Activated CD8-positive, alpha-beta memory T cell treated with anti-CD3 and anti-CD28 coated beads, Interleukin-2, amount 50 U/mL, for 48 hours (primary cell): ENCODE results near the gene CADM1.

Source experiments
- DNase-seq: peaks from one replicate; pipeline ENCODE4 v3.0.0-alpha.2; 2020

Gene CADM1

DNA sequence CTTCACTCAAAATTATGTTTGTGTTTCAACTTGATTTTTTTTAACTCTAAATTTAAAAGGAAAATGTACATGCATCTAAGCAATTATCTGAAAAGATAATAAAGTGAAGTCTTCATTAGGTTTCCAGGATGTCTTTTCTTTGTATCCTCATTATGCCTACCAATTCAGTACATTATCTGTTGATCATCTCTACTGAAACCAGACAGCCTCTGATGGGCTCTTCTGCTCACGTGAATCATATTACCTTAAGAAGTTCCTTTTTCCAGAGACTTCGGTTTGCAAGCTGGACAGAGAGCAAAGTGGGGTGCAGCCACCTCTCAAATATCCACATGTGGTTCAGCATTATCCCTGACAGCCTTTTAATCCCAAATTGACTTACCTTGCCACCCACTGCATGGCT lies 158.4 kb downstream of the CADM1 start:
- DNase-seq: no peak

GRCh38 chr11:115345361-115345760 lies 158.9 kb downstream of the CADM1 start:
- DNase-seq: no peak

GRCh38 chr11:115344846-115345245 lies 159.4 kb downstream of the CADM1 start:
- DNase-seq: no peak

DNA sequence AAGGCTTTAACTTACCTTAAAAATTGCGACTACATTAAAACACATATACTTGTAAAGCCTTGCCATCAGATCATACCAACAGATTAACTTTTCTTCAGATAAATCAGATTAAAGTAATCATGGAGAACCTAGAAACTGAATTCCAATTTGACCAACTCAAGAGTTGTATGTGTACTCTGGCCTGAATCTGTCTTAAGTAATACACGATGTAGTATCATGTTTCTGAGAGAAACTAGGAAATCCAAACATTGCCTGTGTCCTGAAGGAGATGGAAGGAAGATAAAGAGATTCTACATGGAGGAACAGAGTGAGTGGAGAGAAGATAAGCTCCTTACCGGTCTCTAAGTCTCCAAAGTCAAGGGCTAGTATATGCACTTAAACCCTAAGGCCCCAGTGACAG lies 162.1 kb downstream of the CADM1 start:
- DNase-seq: no peak

GRCh38 chr11:115340874-115341273 lies 163.3 kb downstream of the CADM1 start:
- DNase-seq: no peak

DNA sequence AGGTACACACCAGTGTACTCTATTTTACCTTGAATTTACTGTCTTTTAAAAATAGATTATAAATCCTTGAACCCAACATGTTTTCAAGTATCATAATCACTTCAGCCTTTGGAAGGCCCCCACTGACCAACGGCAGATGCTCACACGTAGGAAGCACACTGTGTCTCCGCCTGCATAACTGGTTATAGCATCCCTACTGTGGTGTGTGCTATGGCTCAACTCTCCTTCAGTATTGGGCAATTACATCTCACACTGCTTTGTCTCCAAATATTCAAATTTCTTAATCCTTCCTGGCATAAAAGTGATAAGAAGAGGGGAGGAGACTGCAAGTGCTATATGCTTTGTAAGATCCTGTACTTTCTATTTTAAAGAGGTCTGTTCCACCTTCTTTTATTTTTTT lies 165.7 kb downstream of the CADM1 start:
- no peak for DNase-seq

GRCh38 chr11:115334932-115335788 lies 169.1 kb downstream of the CADM1 start:
- no peak for DNase-seq

DNA sequence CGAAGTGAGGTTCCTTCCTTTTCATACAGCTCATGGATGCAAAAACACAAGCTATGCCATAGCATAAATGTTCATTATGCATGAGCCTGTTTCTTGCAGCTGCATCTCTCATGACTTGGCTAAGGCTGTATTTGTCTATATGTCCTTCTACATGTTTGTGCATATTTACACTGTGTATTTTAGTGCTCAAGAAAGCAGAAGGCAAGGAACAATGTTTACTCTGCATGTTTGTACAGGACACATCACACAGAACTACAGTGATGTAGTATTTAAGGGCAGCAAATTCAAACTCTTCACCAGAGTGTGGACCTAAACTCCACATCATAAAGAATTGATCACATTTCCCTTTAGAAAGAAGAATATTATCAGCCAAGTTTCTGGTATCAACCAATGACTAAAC lies 170.3 kb downstream of the CADM1 start:
- no peak for DNase-seq

DNA sequence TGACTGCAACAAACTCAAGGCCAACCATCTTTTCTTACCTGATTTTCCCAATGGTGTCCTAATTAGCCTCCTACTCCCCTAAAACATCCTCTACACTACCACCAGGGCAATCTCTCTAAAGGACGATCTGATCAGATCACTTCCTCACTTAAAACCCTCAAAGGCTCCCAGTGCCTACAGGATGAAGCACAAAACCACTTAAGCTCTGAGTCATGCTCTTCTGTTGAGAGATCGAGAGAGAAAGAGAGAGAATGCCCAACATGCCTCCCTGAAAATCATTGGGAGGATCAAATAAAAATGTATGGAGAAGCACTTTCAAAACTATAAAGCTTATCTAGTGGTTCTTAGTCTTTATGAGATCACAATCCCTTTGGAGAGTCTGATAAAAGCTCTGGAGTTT lies 171.1 kb downstream of the CADM1 start:
- DNase-seq: no peak

DNA sequence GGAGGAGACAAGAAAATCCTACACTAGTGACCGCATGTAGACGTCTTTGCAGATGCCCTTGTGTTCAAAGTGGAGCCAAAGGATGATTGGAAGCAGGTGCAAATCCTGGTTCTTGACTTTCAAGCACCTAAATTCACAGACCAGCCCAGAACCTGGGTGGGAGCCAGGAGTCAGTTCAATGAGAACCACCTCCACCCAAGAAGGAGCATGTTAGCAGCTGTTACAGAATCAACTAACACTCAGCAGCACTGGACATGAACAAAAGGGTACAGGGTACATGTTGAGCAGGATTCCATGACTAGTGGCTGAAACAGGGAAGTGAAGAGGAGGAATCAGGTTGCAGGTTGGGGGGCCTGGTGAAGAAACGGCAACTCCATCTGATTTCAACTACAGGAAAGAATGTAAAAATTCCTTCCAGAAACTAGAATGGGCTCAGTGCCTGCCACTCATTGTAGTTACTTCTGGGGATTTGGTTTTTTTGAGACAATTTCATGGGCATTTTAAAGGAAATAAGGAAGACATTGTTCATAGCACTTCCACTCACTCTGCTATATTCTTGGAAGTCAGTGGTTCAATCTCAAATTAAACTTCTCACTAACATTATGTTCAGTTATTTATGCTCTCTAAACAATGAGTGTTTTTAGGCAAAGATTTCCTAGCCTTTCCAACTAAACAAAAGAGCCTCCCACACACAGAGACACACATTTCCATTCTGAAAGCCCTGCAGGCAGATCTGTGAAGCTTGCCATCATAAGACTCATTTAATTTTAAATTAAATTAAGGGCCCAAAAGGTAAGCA lies 173.3 kb downstream of the CADM1 start:
- DNase-seq: no peak

- DNase-seq: no peak
These were observed 177.7 kb downstream of the CADM1 start for GRCh38 chr11:115326526-115326925.

GRCh38 chr11:115325523-115325922 lies 178.7 kb downstream of the CADM1 start:
- no peak for DNase-seq

DNA sequence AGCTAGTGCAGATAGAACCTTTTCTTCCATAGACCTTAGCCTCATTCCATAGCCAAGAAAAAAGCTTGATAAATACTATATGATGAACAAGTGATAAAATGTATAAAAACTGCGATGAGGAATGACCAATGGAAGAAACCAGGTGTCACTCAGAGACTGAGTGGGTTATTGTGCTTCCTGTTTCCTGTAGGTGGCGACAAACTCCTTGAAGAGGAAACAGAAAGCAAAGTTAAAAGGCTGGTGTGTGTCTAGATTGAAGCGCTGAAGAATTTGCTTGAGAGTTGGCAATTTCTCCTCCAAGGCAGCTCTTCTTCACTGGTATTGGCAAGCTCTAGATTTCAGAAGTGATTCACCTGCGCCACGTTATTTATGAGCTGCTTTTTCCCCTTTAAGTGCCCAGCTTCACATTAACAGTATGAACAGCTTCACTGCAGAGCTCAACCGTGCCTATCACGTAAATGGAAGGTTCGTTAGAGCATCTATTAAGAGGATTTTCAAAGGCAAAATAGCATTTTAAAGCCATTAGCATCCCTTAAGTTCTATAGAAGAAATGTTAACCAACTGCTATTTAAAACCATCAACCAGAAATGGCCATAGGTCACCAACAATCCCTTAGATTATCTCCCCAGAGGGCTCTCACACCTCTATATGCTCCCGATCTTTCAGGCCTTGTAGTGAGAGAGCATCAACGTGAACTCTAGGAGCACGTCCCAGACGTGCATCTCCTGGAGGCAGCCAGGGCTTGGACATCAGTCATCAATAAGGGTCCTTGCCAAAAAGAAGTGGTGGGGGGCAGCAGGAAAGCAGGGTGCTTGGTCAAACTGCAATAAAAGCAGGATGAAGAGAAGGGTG lies 179.4 kb downstream of the CADM1 start:
- DNase-seq: no peak

- DNase-seq: no peak
These were observed 181.5 kb downstream of the CADM1 start for GRCh38 chr11:115322553-115323203.

- DNase-seq: no peak
These were observed 182.5 kb downstream of the CADM1 start for GRCh38 chr11:115321605-115322289.

DNA sequence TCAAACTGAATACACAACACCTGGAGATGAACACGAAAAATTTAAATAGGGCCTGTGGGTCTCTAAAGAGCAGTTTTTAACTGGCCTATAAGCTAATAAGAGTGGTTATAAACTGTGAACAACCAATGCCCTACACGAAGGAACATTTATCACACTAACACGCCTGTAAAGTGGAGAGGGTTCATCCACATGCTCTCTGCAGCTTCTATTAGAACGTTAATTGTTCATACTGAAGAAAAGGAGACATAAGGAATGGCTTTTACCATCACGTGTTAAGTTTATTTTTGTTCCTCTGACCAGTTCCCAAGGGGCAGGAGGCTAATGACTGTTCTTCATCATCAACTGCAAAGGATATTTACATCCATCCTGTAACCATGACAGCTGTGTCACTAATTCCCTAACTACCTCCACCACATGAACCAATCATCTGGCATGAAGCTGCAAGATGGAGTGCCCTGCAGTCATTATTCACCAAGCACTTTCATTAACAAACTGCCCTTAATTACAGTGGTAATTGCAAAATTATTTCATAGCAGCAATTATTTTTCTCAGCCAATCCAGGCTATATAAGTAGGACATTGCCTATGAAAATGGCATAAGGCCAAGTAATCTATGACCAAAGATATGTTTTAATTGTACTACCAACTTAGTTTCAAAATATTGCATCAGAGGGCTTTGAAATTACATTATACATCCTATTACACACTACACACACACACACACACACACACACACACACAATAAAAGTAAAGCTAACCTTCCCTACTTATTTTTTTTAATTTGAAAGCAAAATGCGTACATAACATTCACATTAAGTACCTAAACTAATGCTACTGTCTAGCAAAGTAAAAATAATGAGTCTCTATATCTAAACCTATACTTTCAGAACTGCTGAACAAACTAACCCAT lies 186.7 kb downstream of the CADM1 start:
- no peak for DNase-seq

- DNase-seq: no peak
These were observed 187.5 kb downstream of the CADM1 start for GRCh38 chr11:115316696-115317095.

DNA sequence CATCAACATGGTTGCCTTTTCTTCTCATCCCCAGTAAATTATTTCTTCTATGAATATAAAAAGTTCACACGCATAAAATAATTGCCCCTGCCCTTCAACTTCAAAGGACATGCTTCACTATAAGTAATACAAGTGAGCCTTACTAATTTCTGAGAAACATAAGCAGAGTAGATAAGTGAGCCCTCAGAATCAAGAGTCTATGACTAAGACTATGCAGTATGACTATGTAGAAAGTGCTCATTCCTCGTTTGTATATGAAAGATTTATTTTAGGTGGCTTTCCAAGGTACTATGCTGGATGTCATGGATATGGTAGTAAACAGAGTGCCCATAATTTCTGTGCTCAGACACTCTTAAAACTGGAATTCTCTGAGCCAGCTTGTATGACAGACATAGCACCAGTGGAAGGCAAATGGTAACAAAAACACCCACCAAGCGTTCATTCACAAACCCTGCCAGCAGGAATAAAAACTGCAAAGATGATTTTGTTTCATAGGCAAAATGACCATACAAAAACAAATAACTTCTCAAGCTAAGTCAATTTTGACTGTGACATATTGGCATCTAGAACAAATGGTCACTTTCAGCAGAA lies 189.8 kb downstream of the CADM1 start:
- no peak for DNase-seq

GRCh38 chr11:115313224-115313838 lies 190.9 kb downstream of the CADM1 start:
- DNase-seq: no peak

DNA sequence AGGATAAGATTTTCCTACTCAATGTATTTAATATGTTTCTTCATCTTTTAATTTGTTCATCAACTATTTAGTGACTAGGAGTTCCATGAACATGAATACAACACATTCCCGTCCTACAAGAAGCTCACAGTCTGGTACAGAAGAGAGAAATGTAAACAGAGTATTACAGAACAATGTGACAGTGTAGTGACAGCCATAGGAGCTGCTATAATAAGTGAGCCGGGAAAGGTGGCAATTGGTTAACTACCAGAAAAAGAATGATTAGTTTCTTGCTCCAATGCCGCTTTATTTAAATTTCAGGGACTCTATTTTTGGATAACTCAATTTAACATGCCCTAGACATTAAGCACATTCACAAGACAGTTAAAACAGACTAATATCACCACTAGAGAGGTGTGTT lies 192.3 kb downstream of the CADM1 start:
- DNase-seq: no peak
